Peyer's patch (tissue), 4 donors: ENCODE data around the gene SPOCK3.

Experiments
- POLR2A ChIP-seq, 2 donors: fragments of 450-650 bp; IDR thresholded peaks; one replicate each; pipeline ENCODE4 v1.5.1; 2017; ENCODE audit warnings: antibody characterized with exemption in 2 of 2, mild to moderate bottlenecking in 2 of 2, moderate library complexity in 2 of 2
- TF ChIP-seq, protein P1 (sequence below), 6 experiments: fragments of 450-650 bp in 4 of 6; fragments of 200-600 bp in 2 of 6; sonication (generic) in 1 of 6; IDR thresholded peaks; one replicate each; pipeline ENCODE4 v1.5.1; 2017 to 2019; ENCODE audit warnings: antibody characterized with exemption in 6 of 6, mild to moderate bottlenecking in 3 of 6, moderate library complexity in 1 of 6

DNA sequence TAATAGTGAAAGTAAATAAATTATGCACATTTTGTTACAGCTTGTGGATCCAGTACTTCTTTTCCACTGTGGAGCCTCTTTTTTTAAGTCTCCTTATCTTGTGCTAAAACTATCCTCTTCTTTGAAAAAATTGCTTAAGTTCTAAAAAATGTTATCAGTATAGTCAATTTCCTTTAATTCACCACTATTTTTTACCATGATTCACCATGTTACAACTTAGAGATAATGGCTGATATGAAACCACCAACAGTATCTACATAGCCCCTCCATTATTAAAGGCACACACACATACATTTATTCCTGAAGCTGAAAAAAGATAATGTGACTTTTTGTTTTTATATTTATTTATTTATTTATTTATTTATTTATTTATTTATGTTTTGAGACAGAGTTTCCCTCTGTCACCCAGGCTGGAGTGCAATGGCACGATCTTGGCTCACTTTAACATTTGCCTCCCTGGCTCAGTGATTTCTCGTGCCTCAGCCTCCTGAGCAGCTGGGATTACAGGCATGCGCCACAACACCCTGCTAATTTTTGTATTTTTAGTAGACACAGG lies 243.2 kb downstream of the SPOCK3 start:
- TF ChIP-seq, protein P1, sequence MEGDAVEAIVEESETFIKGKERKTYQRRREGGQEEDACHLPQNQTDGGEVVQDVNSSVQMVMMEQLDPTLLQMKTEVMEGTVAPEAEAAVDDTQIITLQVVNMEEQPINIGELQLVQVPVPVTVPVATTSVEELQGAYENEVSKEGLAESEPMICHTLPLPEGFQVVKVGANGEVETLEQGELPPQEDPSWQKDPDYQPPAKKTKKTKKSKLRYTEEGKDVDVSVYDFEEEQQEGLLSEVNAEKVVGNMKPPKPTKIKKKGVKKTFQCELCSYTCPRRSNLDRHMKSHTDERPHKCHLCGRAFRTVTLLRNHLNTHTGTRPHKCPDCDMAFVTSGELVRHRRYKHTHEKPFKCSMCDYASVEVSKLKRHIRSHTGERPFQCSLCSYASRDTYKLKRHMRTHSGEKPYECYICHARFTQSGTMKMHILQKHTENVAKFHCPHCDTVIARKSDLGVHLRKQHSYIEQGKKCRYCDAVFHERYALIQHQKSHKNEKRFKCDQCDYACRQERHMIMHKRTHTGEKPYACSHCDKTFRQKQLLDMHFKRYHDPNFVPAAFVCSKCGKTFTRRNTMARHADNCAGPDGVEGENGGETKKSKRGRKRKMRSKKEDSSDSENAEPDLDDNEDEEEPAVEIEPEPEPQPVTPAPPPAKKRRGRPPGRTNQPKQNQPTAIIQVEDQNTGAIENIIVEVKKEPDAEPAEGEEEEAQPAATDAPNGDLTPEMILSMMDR (IDR thresholded peaks at IDR 0.05) = no peak
- no peak for TF ChIP-seq POLR2A (IDR thresholded peaks at IDR 0.05)
